Midbrain (tissue), 1 donor: Measurements from ENCODE around the gene PAIP2.
"Not testable (repeated sequence)": the region's sequence is repeated elsewhere in the genome, so short reads cannot be mapped to it uniquely, and the experiment has no call there.

ENCODE experiments used
- DNase-seq: peaks from one replicate; lab custom pipeline; 2025; lab: John Stamatoyannopoulos, UW

Gene PAIP2

GRCh38 chr5:139392678-139393496, 51.2 kb downstream of the PAIP2 start:
- DNase-seq, result no peak

GRCh38 chr5:139393497-139394122, 52.0 kb downstream of the PAIP2 start:
- DNase-seq, result no peak

- no peak for DNase-seq
Observed at GRCh38 chr5:139394123-139394653, 52.5 kb downstream of the PAIP2 start.

GRCh38 chr5:139394654-139395566, 53.3 kb downstream of the PAIP2 start, which contains the start of gene PROB1:
TSS of gene PROB1 (minus strand) at chr5:139395104. CDS start at chr5:139395081, 23 bp downstream.
- no peak for DNase-seq

- no peak for DNase-seq
Observed at GRCh38 chr5:139395844-139396640, 54.4 kb downstream of the PAIP2 start.

GRCh38 chr5:139396691-139397090, 55.0 kb downstream of the PAIP2 start:
- DNase-seq, result no peak

GRCh38 chr5:139397921-139398320, 56.3 kb downstream of the PAIP2 start:
- DNase-seq, result no peak

GRCh38 chr5:139399501-139400121, 58.0 kb downstream of the PAIP2 start:
- no peak for DNase-seq

- DNase-seq, result no peak
Observed at GRCh38 chr5:139401546-139401945, 59.9 kb downstream of the PAIP2 start.

GRCh38 chr5:139402561-139403158, 61.0 kb downstream of the PAIP2 start:
- no peak for DNase-seq

GRCh38 chr5:139403418-139403786, 61.7 kb downstream of the PAIP2 start:
- no peak for DNase-seq

GRCh38 chr5:139403787-139404483, 62.3 kb downstream of the PAIP2 start, which contains the start of gene SPATA24:
TSS of gene SPATA24 (minus strand) at chr5:139404089. CDS start at chr5:139404060, 29 bp downstream.
- DNase-seq, result peak; percentile 98

- no peak for DNase-seq
Observed at GRCh38 chr5:139404484-139404840, 62.8 kb downstream of the PAIP2 start.

- no peak for DNase-seq
Observed at GRCh38 chr5:139406963-139407362, 65.3 kb downstream of the PAIP2 start.

GRCh38 chr5:139407517-139407916, 65.9 kb downstream of the PAIP2 start:
- DNase-seq, result no peak

- DNase-seq, result no peak
Observed at GRCh38 chr5:139408191-139408590, 66.5 kb downstream of the PAIP2 start.

GRCh38 chr5:139409116-139409515, 67.5 kb downstream of the PAIP2 start:
- DNase-seq, result not testable (repeated sequence)

- no peak for DNase-seq
Observed at GRCh38 chr5:139410121-139410992, 68.7 kb downstream of the PAIP2 start.
